ENCODE results near the gene SEC14L1.

DNA sequence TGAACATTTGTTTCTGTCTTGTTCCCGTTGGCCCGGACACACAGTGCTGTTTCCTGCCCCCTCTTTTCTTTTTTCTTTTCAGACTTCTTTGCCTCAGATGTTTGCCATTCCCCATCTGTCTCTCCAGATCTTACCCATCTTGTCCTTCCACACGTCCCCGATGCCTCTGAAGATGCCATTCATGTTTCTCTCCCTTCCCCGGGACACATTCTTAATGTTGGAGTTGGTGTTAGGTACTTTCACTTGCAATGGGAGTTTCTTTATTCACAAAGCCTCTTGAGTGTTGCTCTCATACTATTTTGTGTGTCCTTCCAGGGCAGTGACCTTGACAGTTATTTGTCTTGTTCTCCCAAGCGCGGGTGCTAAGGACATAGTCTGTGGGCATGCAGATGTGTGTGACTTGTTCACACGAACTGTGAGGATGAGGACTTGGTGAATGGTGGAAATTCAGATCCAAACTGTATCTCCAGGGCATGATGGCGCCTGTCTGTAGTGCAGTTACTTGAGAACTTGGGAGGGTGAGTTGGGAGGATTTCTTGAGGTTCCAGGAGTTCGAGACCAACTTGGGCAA lies 8.3 kb downstream of the SEC14L1 start:
- TF ChIP-seq, protein P1, sequence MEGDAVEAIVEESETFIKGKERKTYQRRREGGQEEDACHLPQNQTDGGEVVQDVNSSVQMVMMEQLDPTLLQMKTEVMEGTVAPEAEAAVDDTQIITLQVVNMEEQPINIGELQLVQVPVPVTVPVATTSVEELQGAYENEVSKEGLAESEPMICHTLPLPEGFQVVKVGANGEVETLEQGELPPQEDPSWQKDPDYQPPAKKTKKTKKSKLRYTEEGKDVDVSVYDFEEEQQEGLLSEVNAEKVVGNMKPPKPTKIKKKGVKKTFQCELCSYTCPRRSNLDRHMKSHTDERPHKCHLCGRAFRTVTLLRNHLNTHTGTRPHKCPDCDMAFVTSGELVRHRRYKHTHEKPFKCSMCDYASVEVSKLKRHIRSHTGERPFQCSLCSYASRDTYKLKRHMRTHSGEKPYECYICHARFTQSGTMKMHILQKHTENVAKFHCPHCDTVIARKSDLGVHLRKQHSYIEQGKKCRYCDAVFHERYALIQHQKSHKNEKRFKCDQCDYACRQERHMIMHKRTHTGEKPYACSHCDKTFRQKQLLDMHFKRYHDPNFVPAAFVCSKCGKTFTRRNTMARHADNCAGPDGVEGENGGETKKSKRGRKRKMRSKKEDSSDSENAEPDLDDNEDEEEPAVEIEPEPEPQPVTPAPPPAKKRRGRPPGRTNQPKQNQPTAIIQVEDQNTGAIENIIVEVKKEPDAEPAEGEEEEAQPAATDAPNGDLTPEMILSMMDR (IDR thresholded peaks at IDR 0.05; ENCODE audit: low read depth, low read length, missing input control), result no peak
- no peak for TF ChIP-seq ATF3 (IDR thresholded peaks at IDR 0.05)
- TF ChIP-seq SP1 (IDR thresholded peaks at IDR 0.05), result no peak
- TF ChIP-seq YY1 (IDR thresholded peaks at IDR 0.05), result no peak
- TF ChIP-seq, protein P2, sequence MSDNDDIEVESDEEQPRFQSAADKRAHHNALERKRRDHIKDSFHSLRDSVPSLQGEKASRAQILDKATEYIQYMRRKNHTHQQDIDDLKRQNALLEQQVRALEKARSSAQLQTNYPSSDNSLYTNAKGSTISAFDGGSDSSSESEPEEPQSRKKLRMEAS (IDR thresholded peaks at IDR 0.05), result no peak
- TF ChIP-seq, protein P3, sequence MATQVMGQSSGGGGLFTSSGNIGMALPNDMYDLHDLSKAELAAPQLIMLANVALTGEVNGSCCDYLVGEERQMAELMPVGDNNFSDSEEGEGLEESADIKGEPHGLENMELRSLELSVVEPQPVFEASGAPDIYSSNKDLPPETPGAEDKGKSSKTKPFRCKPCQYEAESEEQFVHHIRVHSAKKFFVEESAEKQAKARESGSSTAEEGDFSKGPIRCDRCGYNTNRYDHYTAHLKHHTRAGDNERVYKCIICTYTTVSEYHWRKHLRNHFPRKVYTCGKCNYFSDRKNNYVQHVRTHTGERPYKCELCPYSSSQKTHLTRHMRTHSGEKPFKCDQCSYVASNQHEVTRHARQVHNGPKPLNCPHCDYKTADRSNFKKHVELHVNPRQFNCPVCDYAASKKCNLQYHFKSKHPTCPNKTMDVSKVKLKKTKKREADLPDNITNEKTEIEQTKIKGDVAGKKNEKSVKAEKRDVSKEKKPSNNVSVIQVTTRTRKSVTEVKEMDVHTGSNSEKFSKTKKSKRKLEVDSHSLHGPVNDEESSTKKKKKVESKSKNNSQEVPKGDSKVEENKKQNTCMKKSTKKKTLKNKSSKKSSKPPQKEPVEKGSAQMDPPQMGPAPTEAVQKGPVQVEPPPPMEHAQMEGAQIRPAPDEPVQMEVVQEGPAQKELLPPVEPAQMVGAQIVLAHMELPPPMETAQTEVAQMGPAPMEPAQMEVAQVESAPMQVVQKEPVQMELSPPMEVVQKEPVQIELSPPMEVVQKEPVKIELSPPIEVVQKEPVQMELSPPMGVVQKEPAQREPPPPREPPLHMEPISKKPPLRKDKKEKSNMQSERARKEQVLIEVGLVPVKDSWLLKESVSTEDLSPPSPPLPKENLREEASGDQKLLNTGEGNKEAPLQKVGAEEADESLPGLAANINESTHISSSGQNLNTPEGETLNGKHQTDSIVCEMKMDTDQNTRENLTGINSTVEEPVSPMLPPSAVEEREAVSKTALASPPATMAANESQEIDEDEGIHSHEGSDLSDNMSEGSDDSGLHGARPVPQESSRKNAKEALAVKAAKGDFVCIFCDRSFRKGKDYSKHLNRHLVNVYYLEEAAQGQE (IDR thresholded peaks at IDR 0.05), result no peak
